22Rv1 (cell line): ENCODE measurements around the gene CCNL1.

Source experiments
- ZFX ChIP-seq: fragments of 450-650 bp; IDR thresholded peaks from 2 replicates; pipeline ENCODE4 v1.6.1; 2017; ENCODE audit warnings: antibody characterized with exemption, borderline replicate concordance
- TF ChIP-seq, protein P1 (sequence below): fragments of 450-650 bp; IDR thresholded peaks from 2 replicates; pipeline ENCODE4 v1.5.1; 2017; ENCODE audit warnings: mild to moderate bottlenecking

DNA sequence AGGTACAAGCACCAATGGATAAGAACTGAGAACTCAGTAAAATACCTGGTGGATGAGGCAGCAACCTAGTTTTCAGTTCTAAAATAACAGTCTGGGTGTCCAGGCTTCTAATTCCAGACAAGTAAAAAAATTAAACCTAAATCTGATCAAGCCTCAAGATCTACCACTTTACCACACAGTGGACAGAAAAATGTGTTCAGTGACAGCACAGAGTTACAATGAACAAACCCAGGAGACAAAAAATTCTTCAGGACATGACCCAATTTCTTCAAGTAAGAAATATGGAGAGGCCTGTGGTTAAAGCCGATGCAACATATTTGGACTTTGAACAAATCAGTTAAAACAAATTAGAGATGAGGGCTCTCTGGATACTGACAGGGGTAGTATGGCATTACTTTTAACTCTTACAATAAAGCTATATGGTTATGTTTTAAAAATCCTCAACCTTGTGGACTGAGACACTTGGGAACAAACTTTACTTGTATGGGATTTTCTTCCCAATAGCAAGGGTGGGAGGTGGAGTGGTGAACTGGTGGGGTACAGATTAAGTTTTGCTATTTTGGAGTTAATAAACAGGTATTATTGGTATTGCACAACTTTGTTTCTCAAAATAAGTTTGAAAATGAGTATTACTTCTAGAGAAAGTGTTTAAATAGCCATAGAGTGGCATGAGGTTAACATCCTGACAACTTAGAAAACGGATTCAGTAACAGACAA lies 14.2 kb downstream of the CCNL1 start:
- TF ChIP-seq, protein P1, sequence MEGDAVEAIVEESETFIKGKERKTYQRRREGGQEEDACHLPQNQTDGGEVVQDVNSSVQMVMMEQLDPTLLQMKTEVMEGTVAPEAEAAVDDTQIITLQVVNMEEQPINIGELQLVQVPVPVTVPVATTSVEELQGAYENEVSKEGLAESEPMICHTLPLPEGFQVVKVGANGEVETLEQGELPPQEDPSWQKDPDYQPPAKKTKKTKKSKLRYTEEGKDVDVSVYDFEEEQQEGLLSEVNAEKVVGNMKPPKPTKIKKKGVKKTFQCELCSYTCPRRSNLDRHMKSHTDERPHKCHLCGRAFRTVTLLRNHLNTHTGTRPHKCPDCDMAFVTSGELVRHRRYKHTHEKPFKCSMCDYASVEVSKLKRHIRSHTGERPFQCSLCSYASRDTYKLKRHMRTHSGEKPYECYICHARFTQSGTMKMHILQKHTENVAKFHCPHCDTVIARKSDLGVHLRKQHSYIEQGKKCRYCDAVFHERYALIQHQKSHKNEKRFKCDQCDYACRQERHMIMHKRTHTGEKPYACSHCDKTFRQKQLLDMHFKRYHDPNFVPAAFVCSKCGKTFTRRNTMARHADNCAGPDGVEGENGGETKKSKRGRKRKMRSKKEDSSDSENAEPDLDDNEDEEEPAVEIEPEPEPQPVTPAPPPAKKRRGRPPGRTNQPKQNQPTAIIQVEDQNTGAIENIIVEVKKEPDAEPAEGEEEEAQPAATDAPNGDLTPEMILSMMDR, result no peak
- TF ChIP-seq ZFX, result no peak
